DND-41 (cell line): ENCODE measurements around the gene ZC3H4.

ENCODE experiments used
- CTCF ChIP-seq: IDR thresholded peaks from 2 replicates; pipeline ENCODE4 v1.5.1; 2012; ENCODE audit warnings: borderline replicate concordance, low read length, moderate library complexity, mild to moderate bottlenecking; ENCODE audit not compliant: poor library complexity, severe bottlenecking; ENCODE audit errors: extremely low read depth
- EZH2 ChIP-seq: IDR thresholded peaks from 3 replicates; pipeline ENCODE4 v1.6.1; 2012; ENCODE audit warnings: borderline replicate concordance, low read depth, mild to moderate bottlenecking, moderate library complexity, low read length, inconsistent platforms; ENCODE audit not compliant: severe bottlenecking

- TF ChIP-seq CTCF, result no peak
- TF ChIP-seq EZH2, result no peak
Observed at GRCh38 chr19:47022140-47022536, 91.4 kb downstream of the ZC3H4 start.
